K562 (cell line): ENCODE measurements around the gene ZCCHC24. TPM values are rescaled to one million over a fixed set of nuclear protein-coding genes. Genes with fewer than 3 reads are reported as not detected.

Experiments used
- ATAC-seq: fragments of 200-7000 bp; cut with Tn5 transposase; 3 replicates; pipeline ENCODE4 v1.9.1; 2020; ENCODE audit warnings: moderate library complexity
- BruUV-seq: library from RNA; stranded (reverse); fragments of 400-500 nt; replicated peaks from 2 replicates; lab custom pipeline; 2021; lab: Mats Ljungman, UMichigan
- CTCF ChIA-PET: fragments of 300-600 bp; formaldehyde crosslinking; extraction: SDS; loops from one replicate; lab custom pipeline; 2021; ENCODE audit warnings: low intra/inter-chr PET ratio; lab: Yijun Ruan, JAX
- POLR2A ChIA-PET: fragments of 300-600, 350-650 bp; sonication (Branson Sonifier 250); formaldehyde crosslinking; extraction: SDS; loops from one replicate; lab custom pipeline; 2021; ENCODE audit warnings: antibody characterized with exemption, inconsistent platforms; lab: Yijun Ruan, JAX
- DNase-seq, 4 experiments: peaks; one replicate each; pipeline versions ENCODE4 v3.0.0 to v3.0.0-alpha.2; 2011 to 2018; ENCODE audit warnings: low spot score in 3 of 4, mixed read lengths in 3 of 4; ENCODE audit errors: extremely low read depth in 1 of 4
- FAIRE-seq: peaks from 2 replicates; lab custom pipeline; 2011; peaks lifted over from hg19 to GRCh38; lab: Jason Lieb, UNC
- H2AFZ ChIP-seq: 2 replicates; pipeline ENCODE4 v1.6.0; 2011; ENCODE audit warnings: low read depth, low read length, control low read depth, inconsistent platforms
- H3K27ac ChIP-seq: fragments of 200-600 bp; 3 replicates; pipeline ENCODE4 v1.8.0; 2011; ENCODE audit warnings: low read depth, mild to moderate bottlenecking, control low read depth, inconsistent platforms, low read length, moderate library complexity, mixed read lengths; ENCODE audit errors: extremely low read depth
- H3K27me3 ChIP-seq, 2 experiments: fragments of 300-600 bp in 1 of 2; 2 replicates in 1 of 2; 3 replicates in 1 of 2; pipeline versions ENCODE4 v1.6.0 to v1.8.0; 2011; ENCODE audit warnings: inconsistent platforms in 2 of 2, low read length in 2 of 2, mild to moderate bottlenecking in 1 of 2, mixed read lengths in 1 of 2, moderate library complexity in 1 of 2; ENCODE audit not compliant: control insufficient read depth in 2 of 2, insufficient read depth in 2 of 2
- H3K36me3 ChIP-seq: fragments of 300-600 bp; 3 replicates; pipeline ENCODE4 v1.8.0; 2011; ENCODE audit warnings: mild to moderate bottlenecking, low read length, inconsistent platforms; ENCODE audit not compliant: control insufficient read depth, insufficient read depth
- H3K4me1 ChIP-seq, 2 experiments: fragments of 200-600 bp in 1 of 2; replicated peaks in 1 of 2; 2 replicates in 1 of 2; 3 replicates in 1 of 2; pipeline versions ENCODE4 v1.5.1 to v1.8.0; 2011; ENCODE audit warnings: inconsistent platforms in 2 of 2, low read length in 2 of 2, mild to moderate bottlenecking in 1 of 2, mixed read lengths in 1 of 2, moderate library complexity in 1 of 2; ENCODE audit not compliant: control insufficient read depth in 2 of 2, insufficient read depth in 2 of 2
- H3K4me2 ChIP-seq: 2 replicates; pipeline ENCODE4 v1.6.1; 2011; ENCODE audit warnings: low read length, control low read depth, inconsistent platforms, mixed read lengths; ENCODE audit not compliant: insufficient read depth
- H3K4me3 ChIP-seq: fragments of 200-600 bp; sonication (generic), shearing (Covaris generic); 2 replicates; pipeline ENCODE4 v1.5.1; 2016; ENCODE audit warnings: control low read depth, inconsistent platforms
- H3K79me2 ChIP-seq: fragments of 200-600 bp; 3 replicates; pipeline ENCODE4 v1.8.0; 2011; ENCODE audit warnings: low read length, inconsistent platforms; ENCODE audit not compliant: control insufficient read depth, insufficient read depth
- H3K9ac ChIP-seq, 2 experiments: 2 replicates each; pipeline versions ENCODE4 v1.6.0 to v1.6.1; 2011; ENCODE audit warnings: low read depth in 2 of 2, low read length in 2 of 2, control low read depth in 1 of 2, inconsistent platforms in 1 of 2, mild to moderate bottlenecking in 1 of 2, mixed read lengths in 1 of 2; ENCODE audit not compliant: insufficient read depth in 1 of 2
- H3K9me1 ChIP-seq: one replicate; pipeline ENCODE4 v1.6.0; 2011; ENCODE audit warnings: inconsistent platforms, mild to moderate bottlenecking, low read length, moderate library complexity; ENCODE audit not compliant: control insufficient read depth, insufficient read depth
- H3K9me3 ChIP-seq: replicated peaks from 2 replicates; pipeline ENCODE4 v1.5.1; 2011; ENCODE audit warnings: low read depth, low read length, inconsistent platforms; ENCODE audit not compliant: control insufficient read depth, insufficient read depth
- H4K20me1 ChIP-seq: replicated peaks from 2 replicates; pipeline ENCODE4 v1.6.1; 2011; ENCODE audit warnings: low read length, inconsistent platforms, mixed read lengths; ENCODE audit not compliant: control insufficient read depth, insufficient read depth
- CBX1 ChIP-seq: sonication (generic); IDR thresholded peaks from 2 replicates; pipeline ENCODE4 v1.6.1; 2016; ENCODE audit warnings: antibody characterized with exemption, low read depth, mild to moderate bottlenecking
- MAFK ChIP-seq: IDR thresholded peaks from 2 replicates; pipeline ENCODE4 v1.6.1; 2011; ENCODE audit warnings: low read length, improper control_type of control experiment
- NFIC ChIP-seq: fragments of 450-650 bp; IDR thresholded peaks from 2 replicates; pipeline ENCODE4 v1.6.1; 2017; ENCODE audit warnings: mild to moderate bottlenecking, inconsistent platforms
- RBM25 ChIP-seq: fragments of 200-400 bp; formaldehyde crosslinking; IDR thresholded peaks from 2 replicates; pipeline ENCODE4 v1.6.1; 2018; ENCODE audit warnings: low read length, low read depth, moderate library complexity; ENCODE audit not compliant: severe bottlenecking
- ZNF146 ChIP-seq: IDR thresholded peaks from one replicate; pipeline ENCODE4 v1.6.1; 2018; ENCODE audit warnings: missing compliant biosample characterization; ENCODE audit not compliant: unreplicated experiment
- ZNF75A ChIP-seq: fragments of 450-650 bp; formaldehyde crosslinking; IDR thresholded peaks from 2 replicates; pipeline ENCODE4 v1.4.0; 2020; ENCODE audit warnings: mild to moderate bottlenecking
- WGBS: fragments of 100-300 bp; shearing (Covaris generic); methylation state at CpG from one replicate; pipeline ENCODE4 v1.1.6; 2016; ENCODE audit warnings: low coverage, mixed read lengths; ENCODE audit not compliant: insufficient coverage; ENCODE audit errors: missing lambda C conversion rate; 5-methylcytosine and 5-hydroxymethylcytosine counted together
- in situ Hi-C: fragments of 300-500 bp; cut with MboI; formaldehyde crosslinking; loops from 4 replicates; pipeline ENCODE4 v1.15.0; 2018; ENCODE audit warnings: inconsistent platforms, mixed read lengths
- intact Hi-C: fragments of 100-400 bp; cut with micrococcal nuclease; formaldehyde crosslinking; loops from 2 replicates; pipeline ENCODE4 v1.14.2; 2022
- polyA plus RNA-seq, 8 experiments: library from polyadenylated mRNA; depleted of rRNA in 4 of 8; stranded (reverse) in 5 of 8; unstranded in 3 of 8; fragments of >200 nt; fragmentation: Nextera tagmentation in 2 of 8; fragmentation: Illumina TruSeq in 1 of 8; extraction: Ambion mirVana in 2 of 8; extraction: Trizol in 1 of 8; gene quantifications; 2 replicates each; pipeline versions ENCODE4 v1.2.1 to v1.2.3, GENCODE V29; 2011 to 2014; ENCODE audit warnings: inconsistent platforms in 1 of 8, missing spikeins in 1 of 8
- total RNA-seq, 7 experiments: library from RNA; depleted of rRNA in 6 of 7; stranded (reverse); fragments of >200 nt in 6 of 7; fragmentation: Illumina TruSeq in 2 of 7; extraction: Trizol in 2 of 7; gene quantifications; 2 replicates each; pipeline versions ENCODE4 v1.2.1 to v1.2.3, GENCODE V29; 2011 to 2021; ENCODE audit warnings: low replicate concordance in 1 of 7

ZCCHC24 gene
- total and polyA plus RNA-seq, 9 of the 15 experiments (the other 6 are each of a cell fraction or from before 2014, with no cell fraction given) = 0.84 to 11.0 (median 4.6) TPM

DNA sequence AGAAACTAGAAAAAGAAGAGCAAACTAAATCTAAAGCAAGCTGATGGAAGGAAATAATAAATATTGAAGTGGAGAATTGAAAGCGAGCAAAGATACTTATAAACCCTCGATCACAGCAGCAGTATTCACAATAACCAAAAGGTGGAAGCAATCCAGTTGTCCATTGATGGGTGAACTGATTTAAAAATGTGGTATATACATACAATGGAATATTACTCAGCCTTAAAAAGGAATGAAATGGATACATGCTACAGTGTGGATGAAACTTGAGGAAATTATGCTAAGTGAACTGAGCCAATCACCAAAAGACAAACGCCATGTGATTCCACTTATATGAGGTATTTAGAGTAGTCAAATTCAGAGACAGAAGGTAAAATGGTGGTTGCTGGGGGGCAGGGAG, 17.5 kb downstream of the ZCCHC24 start:
- no peak overlapping the region for H3K9ac ChIP-seq
- DNase-seq (no peak), ATAC-seq (no peak), FAIRE-seq (no peak)
- H3K4me1 ChIP-seq = peaks cover 0 to 9% of the 10 kb centered on the region in 2 experiments; a peak in 2 of 5 replicates
- H3K4me2 ChIP-seq = no peak overlapping the region
- peak; percentile 41 for TF ChIP-seq RBM25
- TF ChIP-seq CBX1 = no peak
- TF ChIP-seq ZNF75A = no peak
- TF ChIP-seq ZNF146 (CRISPR knock-in tag) = peak; percentile 77
- no peak overlapping the region for H3K27ac ChIP-seq
- H3K27me3 ChIP-seq = no peaks in the 10 kb centered on the region
- in situ Hi-C loops (no loop called here), intact Hi-C loops (no loop called here)
- no peaks in the 10 kb centered on the region for H3K9me3 ChIP-seq
- no peaks in the 10 kb centered on the region for H4K20me1 ChIP-seq
- no peak overlapping the region for H3K4me3 ChIP-seq
- POLR2A ChIA-PET = no interaction called here
- H3K36me3 ChIP-seq = no peaks in the 10 kb centered on the region; the same call in 2 of the 3 replicates
- no peaks in the 10 kb centered on the region for H3K79me2 ChIP-seq
- no TSS peak for BruUV-seq
- no peaks in the 10 kb centered on the region for H3K9me1 ChIP-seq
- WGBS = 33% methylated on average over 3 of the region's 3 CpGs
- no peak overlapping the region for H2AFZ ChIP-seq
- CTCF ChIA-PET = no interaction called here

DNA sequence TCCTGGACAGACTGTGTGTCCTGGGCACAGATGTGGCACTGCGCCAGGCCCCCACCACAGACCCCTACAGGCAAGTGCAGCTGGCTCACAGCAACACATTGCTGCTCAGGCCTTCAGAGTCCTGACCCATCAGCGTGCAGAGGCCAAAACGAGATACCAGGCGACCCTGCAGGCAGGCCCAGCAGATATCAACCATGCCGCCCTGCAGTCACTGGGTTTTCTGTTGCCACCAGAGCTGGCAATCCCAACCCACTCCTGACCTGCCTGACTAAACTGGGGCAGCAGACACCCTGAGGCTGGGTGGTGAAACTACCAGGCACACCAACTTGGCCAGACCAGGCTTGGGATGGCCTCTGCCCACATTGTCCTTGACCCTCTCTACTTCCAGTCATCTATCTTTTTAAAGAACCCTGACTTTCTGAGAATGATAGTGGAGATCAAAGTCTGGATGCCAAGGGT, 20.3 kb downstream of the ZCCHC24 start:
- BruUV-seq = no TSS peak
- Histone ChIP-seq H3K36me3 (no peaks in the 10 kb centered on the region), H3K79me2 (no peaks in the 10 kb centered on the region), H2AFZ (no peak overlapping the region), H3K4me3 (no peak overlapping the region), H3K27ac (no peak overlapping the region), H3K4me2 (no peak overlapping the region), H4K20me1 (no peaks in the 10 kb centered on the region), H3K9ac (peak overlapping the region in 1 of 2 experiments; percentile 3; a peak in 1 of 4 replicates), H3K9me3 (no peaks in the 10 kb centered on the region), H3K27me3 (no peaks in the 10 kb centered on the region), H3K9me1 (no peaks in the 10 kb centered on the region), H3K4me1 (peaks cover 0 to 5% of the 10 kb centered on the region in 2 experiments; a peak in 1 of 5 replicates)
- no peak for TF ChIP-seq MAFK
- peak; percentile 33; the same call in 1 of the 2 replicates for TF ChIP-seq NFIC
- intact Hi-C loops = no loop called here
- CTCF ChIA-PET = no interaction called here
- in situ Hi-C loops = no loop called here
- ATAC-seq = no peak
- no peak for DNase-seq
- no peak for FAIRE-seq
- POLR2A ChIA-PET = interaction anchor here (0.8 kb wide), 1 partner anchor 9 kb away, joined by 3 read pairs; no protein-coding TSS in a partner anchor
- 45% methylated on average over 5 of the region's 5 CpGs for WGBS
